Measurements from ENCODE around the gene ADGRV1.

DNA sequence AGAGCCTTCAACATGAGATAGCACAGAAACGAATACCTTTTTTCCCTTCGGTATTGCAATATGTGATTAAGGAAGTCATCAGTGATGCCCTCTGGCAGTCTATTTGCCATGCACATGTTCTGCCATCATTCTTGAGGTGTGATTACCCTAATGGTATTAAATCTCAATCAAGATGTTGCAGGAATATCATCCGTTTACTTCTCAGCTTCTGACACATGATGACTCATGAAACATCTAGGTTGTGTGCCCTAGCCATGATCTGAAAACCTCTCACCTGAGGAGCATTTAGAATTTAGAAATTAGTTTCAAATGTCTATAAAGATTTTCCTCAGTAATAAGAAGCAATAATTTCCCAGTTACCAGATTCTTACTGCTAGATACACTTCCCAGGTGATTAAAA, 209.1 kb downstream of the ADGRV1 start:
- TF ChIP-seq, protein P1, sequence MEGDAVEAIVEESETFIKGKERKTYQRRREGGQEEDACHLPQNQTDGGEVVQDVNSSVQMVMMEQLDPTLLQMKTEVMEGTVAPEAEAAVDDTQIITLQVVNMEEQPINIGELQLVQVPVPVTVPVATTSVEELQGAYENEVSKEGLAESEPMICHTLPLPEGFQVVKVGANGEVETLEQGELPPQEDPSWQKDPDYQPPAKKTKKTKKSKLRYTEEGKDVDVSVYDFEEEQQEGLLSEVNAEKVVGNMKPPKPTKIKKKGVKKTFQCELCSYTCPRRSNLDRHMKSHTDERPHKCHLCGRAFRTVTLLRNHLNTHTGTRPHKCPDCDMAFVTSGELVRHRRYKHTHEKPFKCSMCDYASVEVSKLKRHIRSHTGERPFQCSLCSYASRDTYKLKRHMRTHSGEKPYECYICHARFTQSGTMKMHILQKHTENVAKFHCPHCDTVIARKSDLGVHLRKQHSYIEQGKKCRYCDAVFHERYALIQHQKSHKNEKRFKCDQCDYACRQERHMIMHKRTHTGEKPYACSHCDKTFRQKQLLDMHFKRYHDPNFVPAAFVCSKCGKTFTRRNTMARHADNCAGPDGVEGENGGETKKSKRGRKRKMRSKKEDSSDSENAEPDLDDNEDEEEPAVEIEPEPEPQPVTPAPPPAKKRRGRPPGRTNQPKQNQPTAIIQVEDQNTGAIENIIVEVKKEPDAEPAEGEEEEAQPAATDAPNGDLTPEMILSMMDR (IDR thresholded peaks at IDR 0.05): no peak
- TF ChIP-seq POLR2A (IDR thresholded peaks at IDR 0.05) (no peak), EP300 (IDR thresholded peaks at IDR 0.05) (no peak)
